Measurements from ENCODE around the gene RUNX1.
A peak's percentile ranks its signal among the peaks of the same experiment; 100 is the strongest.

The RUNX1 gene

GRCh38 chr21:34886240-34887104 lies 162.6 kb downstream of the RUNX1 start:
- peak overlapping the region; percentile 85 for H3K4me3 ChIP-seq (ENCODE audit: control insufficient read depth, low read depth, low read length)
- no peak for DNase-seq (ENCODE audit: low read depth)
- TF ChIP-seq CTCF (IDR thresholded peaks at IDR 0.05; ENCODE audit: control insufficient read depth, insufficient read depth, low read depth, low read length, missing control alignments): no peak

- DNase-seq (ENCODE audit: low read depth): no peak
- TF ChIP-seq CTCF (IDR thresholded peaks at IDR 0.05; ENCODE audit: control insufficient read depth, insufficient read depth, low read depth, low read length, missing control alignments): no peak
- peak overlapping the region; percentile 85 for H3K4me3 ChIP-seq (ENCODE audit: control insufficient read depth, low read depth, low read length)
Measured at GRCh38 chr21:34885626-34886239, 163.4 kb downstream of the RUNX1 start.

- TF ChIP-seq CTCF (IDR thresholded peaks at IDR 0.05; ENCODE audit: control insufficient read depth, insufficient read depth, low read depth, low read length, missing control alignments): no peak
- DNase-seq (ENCODE audit: low read depth): no peak
- peak overlapping the region; percentile 85 for H3K4me3 ChIP-seq (ENCODE audit: control insufficient read depth, low read depth, low read length)
Measured at GRCh38 chr21:34885125-34885524, 164.0 kb downstream of the RUNX1 start.

GRCh38 chr21:34884346-34884929 lies 164.7 kb downstream of the RUNX1 start:
- TF ChIP-seq CTCF (IDR thresholded peaks at IDR 0.05; ENCODE audit: control insufficient read depth, insufficient read depth, low read depth, low read length, missing control alignments): no peak
- peak overlapping the region; percentile 85 for H3K4me3 ChIP-seq (ENCODE audit: control insufficient read depth, low read depth, low read length)
- no peak for DNase-seq (ENCODE audit: low read depth)

- H3K4me3 ChIP-seq (ENCODE audit: control insufficient read depth, low read depth, low read length): peak overlapping the region; percentile 85
- TF ChIP-seq CTCF (IDR thresholded peaks at IDR 0.05; ENCODE audit: control insufficient read depth, insufficient read depth, low read depth, low read length, missing control alignments): no peak
- DNase-seq (ENCODE audit: low read depth): no peak
Measured at GRCh38 chr21:34883491-34884271, 165.4 kb downstream of the RUNX1 start.

- peak overlapping the region; percentile 85 for H3K4me3 ChIP-seq (ENCODE audit: control insufficient read depth, low read depth, low read length)
- TF ChIP-seq CTCF (IDR thresholded peaks at IDR 0.05; ENCODE audit: control insufficient read depth, insufficient read depth, low read depth, low read length, missing control alignments): no peak
- no peak for DNase-seq (ENCODE audit: low read depth)
Measured at GRCh38 chr21:34882719-34883131, 166.4 kb downstream of the RUNX1 start.

Measured in AG09309 (cell line).